NCI-H1105 (cell line): Measurements from ENCODE around the gene NBPF3.

Experiments used
- DNase-seq: peaks from one replicate; lab custom pipeline; 2025; lab: John Stamatoyannopoulos, UW

NBPF3 gene

DNA sequence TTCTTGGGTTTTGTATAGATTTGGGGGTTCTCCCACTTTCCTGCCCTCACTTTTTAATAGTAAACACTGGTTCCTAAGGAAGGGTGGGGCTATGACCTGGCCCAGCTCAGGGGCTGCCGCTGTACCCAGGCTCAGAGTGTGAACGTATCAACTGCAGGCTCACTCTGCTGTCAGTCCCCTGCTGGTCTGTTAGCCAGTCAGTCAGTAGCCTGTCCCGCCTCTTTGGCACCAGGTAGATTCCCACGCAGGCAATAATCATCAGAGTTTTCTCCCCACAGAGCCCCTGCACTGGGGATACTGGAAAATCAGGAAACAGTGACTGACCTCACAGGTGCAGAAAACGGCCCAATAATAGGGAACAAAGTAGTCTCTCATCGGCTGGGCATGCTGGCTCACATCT, 54.3 kb downstream of the NBPF3 start:
- no peak for DNase-seq

- DNase-seq: no peak
Observed at GRCh38 chr1:21495225-21495820, 55.4 kb downstream of the NBPF3 start.

DNA sequence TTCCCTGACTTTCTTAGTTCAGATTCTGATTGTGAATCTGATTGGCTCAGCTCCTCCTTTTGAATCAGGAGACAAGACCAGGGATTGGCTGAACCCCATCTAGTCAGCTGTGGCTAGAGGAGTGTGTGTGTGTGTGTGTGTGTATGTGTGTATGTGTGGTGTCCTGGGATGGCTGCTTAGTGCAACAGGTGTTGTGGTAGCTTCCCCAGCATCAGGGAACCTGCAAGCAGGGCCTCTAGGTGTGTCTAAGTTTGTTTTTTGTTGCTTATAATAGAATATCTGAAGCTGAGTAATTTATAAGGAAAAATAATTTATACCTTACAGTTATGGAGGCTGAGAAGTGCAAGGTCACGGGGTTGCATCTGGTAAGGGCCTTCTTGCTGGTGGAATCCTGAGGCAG, 56.1 kb downstream of the NBPF3 start:
- no peak for DNase-seq

DNA sequence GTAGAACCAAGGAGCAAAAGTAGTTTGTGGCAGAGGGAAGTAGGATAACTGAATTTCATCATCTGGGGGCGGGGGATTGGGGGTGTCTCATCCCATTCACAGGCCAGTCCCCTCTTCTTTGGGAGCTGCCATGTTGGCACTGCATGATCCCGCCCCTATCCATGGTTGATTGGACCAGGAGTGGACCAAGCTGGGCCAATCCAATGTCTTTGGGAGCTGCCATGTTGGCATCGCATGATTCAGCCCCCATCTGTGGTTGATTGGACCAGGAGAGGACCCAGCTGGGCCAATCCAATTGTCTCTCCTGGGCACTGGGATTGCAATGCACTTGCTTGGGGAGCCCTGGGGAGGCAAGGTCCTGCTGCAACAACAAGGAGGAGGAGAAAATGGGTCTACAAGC, 56.9 kb downstream of the NBPF3 start:
- no peak for DNase-seq

GRCh38 chr1:21497466-21498061, 57.6 kb downstream of the NBPF3 start:
- DNase-seq: no peak

- no peak for DNase-seq
Observed at GRCh38 chr1:21499283-21499950, 59.5 kb downstream of the NBPF3 start.

DNA sequence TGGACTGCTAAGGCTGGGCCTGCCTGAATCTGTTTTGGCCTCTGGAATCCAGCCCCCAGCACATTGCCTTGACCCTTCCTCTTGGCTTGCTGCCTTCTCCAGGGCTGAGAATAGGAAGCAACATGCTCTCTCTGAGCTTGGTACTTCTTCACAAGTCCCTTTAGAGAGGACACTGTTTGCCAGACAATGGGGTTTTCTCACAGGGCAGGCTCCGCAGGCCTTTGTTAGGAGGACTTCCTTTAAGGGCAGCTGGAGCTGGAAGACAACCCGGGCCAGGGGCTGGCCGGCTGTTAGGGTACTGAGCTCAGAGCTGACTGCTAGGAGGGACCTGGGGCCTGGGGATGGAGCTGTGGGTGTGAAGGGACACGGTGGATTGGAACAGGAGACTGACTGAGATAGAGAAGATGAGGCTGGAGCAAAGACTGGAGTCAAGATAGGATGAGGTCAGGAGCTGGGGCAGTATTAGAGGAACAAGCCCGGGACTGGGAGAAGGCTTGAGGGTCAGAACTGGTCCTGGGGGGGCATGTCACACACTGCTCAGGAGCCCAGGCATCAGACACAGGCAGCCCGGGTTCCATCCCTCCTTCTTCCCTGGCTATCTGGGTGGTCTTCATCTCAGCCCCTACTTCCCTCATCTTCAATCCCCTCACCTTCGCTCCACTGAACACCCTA, 63.9 kb downstream of the NBPF3 start:
- DNase-seq: no peak

DNA sequence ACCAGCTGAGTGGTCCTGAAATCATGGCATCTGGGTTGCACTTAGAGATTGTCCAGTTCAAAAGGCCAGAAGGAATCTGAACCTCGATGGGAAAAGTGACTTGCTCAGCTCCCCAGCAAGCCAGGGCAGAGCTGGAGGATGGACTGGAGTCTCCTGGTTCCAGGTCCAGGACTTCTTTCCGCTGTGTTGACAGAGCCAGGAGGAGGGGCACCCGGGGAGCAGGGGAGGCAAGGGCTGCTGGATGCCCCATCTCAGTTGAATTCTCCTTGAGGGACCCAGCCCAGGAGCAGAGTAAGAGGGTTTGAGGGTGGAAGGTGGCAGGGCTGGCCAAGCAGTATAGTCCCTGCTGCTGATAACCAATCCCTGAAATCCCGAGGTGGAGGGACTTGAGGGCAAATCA, 66.9 kb downstream of the NBPF3 start:
- no peak for DNase-seq

DNA sequence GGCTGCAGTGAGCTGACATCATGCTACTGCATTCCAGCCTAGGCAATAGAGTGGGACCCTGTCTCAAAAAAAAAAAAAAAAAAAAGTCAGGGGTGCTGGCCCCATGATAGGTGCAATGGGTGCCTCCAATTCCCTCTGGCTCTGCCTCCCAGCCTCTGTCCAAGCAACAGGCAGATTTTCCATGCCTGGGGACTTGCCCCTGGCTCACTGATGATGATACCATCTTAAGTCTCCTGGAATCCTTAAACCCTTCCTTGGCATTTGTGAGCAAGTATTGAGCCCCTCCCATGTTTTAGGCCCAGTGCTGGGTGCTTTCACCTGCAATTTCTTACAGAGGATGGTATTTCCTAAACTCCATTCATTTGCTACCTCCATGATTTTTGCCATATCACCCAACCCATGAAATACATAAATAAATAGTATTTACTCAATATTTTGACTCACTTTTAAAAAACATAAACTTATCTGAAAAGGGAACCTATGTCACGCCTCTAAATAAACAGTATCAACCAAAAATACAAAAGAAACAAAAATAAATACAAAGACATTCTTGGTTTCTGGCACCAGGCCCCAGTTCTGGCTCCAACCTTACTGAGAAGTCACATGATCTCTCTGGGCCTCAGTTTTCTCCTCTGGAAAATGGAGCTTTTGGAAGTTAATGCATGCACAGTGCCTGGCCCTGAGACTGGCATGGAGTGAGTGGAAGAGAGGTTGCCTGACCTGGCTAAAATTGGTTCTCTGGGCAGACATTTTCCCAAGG, 67.8 kb downstream of the NBPF3 start:
- DNase-seq: no peak

GRCh38 chr1:21508580-21509350, 68.8 kb downstream of the NBPF3 start:
- no peak for DNase-seq

- no peak for DNase-seq
Observed at GRCh38 chr1:21509351-21510112, 69.6 kb downstream of the NBPF3 start, which contains the start of gene ALPL. TSS of gene ALPL (plus strand) at chr1:21509423. CDS start at chr1:21554082, 44,659 bp downstream.

GRCh38 chr1:21510113-21510493, 70.2 kb downstream of the NBPF3 start:
- DNase-seq: no peak

DNA sequence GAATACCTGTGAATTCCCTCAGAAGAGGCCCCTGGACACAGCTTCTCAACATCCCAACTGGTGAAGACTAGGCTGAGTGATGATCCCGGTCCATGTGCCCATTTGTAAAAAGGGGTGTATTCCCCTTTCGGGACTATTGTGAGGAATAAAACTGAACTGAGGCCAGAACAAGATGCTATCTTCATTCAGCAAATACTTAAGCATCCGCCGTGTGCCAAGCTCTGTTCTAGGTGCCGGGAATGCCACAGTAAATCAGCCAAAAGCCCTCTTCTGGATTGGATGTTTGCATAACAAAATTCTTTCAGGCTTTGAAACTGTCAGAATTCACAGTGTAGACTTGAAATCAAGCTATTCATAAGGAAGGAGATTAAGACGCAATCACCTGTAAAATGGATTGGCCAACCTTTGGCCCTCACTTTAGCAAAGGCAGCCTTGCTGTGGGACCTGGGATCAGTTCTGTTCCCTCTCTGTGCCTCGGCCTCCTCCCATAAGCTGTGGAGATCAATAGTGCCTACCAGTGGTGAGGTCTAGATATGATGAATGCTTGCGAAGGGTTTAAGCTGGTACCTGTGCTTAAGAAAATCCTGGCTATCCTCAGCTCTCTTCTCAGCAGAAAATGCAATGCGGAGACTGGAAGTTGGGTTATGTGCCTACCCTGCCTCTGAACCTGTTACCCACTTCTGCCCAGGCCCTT, 71.1 kb downstream of the NBPF3 start:
- DNase-seq: no peak

DNA sequence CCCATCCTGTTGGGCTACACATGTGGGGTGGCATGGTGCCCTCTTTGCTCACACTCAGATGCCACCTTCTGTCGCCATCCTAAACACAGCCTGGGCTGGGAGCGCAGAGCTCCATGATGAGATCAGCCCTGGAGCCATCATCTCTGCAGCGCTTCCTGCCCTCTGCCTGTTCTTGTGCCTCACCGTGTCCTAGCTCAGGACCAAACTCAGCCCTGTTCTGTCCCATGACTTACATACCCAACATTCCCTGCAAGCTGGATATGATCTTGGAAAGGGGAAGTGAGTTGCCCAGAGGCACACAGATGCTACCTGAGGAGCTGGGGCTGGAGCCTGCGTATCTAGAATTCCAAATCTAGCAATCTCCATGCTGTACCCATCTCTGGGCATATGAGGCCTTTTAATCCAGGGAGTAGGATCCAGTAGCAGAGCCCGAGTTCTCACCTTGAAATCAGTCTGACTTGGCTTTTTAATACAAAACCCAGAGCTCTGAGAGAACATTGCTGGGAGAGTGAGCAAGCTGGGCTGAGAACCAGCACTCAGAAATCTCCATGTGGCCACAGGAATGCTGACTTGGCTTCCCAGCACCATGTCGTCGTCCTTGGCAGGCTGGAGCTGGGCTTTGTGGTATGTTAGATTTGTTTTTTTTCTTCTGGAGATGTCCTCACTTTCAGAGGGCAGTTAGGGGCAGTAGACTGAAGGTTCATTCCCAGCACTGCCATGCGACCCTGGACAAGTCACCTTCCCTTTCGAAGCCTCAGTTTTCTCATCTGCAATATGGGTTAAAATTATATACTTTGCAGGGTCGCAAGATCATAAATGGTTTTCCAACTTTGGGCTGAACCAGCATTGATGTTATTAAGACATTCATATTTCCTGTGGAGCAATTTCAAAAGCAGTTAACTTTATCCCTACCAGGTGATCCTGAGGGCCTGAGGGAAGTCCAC, 71.9 kb downstream of the NBPF3 start:
- DNase-seq: no peak

- DNase-seq: no peak
Observed at GRCh38 chr1:21514245-21514644, 74.3 kb downstream of the NBPF3 start.

GRCh38 chr1:21517161-21517589, 77.2 kb downstream of the NBPF3 start:
- no peak for DNase-seq

DNA sequence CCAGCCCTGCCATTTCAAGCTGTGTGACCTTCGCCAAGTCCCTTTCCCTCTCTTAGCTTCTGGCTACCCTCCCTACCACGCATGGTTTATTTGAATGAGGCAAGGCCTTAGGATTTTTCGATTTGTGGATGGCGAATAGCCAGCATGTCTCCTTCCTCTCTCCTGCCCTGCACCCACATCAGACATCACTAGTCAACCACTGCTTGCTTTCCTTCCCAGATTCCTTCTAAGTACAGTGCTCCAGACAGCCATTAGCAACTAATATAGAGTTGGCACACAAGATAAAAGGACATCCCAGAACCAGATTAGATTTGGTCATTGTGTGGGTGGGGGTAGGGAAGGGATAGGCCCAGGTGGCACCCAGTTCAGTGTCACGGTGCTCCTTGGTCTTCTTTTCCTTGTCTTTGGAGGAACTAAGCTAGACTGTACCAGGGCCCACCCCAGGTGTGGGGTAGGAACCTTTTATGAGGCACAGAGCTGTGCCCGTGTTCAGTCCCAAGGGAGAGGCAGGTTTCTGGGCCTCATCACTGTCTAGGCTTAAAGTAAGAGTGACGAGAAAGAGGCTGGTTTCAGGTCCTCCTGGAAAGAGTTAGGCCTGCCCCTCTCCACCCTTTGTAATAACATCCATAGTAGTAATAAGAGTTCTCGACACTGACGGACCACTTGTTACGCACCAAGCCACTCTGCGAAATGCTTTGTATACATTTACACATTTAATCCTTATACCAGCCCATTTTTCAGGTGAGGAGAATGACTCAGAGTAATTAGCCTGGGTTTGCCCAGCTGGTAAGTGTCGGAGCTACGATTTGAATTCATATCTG, 77.9 kb downstream of the NBPF3 start:
- DNase-seq: no peak
